DOHH2 (cell line): Measurements from ENCODE around the gene MRPL22.

Experiments
- CTCF ChIP-seq: fragments of 200-600 bp; sonication (generic); IDR thresholded peaks from one replicate; pipeline ENCODE4 v1.5.1; 2014; ENCODE audit warnings: antibody characterized with exemption, mild to moderate bottlenecking, low read depth, low read length; ENCODE audit not compliant: poor library complexity, severe bottlenecking
- EZH2phosphoT487 ChIP-seq: fragments of 200-600 bp; sonication (generic); IDR thresholded peaks from 2 replicates; pipeline ENCODE4 v1.6.1; 2017; ENCODE audit warnings: borderline replicate concordance, mild to moderate bottlenecking, antibody characterized with exemption, low read length, moderate library complexity, mixed read lengths

- no peak for TF ChIP-seq CTCF
- TF ChIP-seq EZH2phosphoT487 = no peak
Observed at GRCh38 chr5:154940375-154940771, 500 bp upstream of the MRPL22 start.
